ENCODE data around the gene NUDT11. TPM values are rescaled to one million over a fixed set of nuclear protein-coding genes. Genes with fewer than 3 reads are reported as not detected.

NUDT11 gene
- total and polyA plus RNA-seq, 2 donors (not counting 3 experiments of a cell fraction or from before 2014, with no cell fraction given): 3.9 to 4.3 TPM

- H3K79me2 ChIP-seq (ENCODE audit: control insufficient read depth, insufficient read depth, low read length): no peaks in the 10 kb centered on the region
- no peak overlapping the region for H2AFZ ChIP-seq (ENCODE audit: low read depth, low read length)
- no peaks in the 10 kb centered on the region for H3K36me3 ChIP-seq (ENCODE audit: control insufficient read depth in 2 of 2, extremely low read depth in 1 of 2, insufficient read depth in 2 of 2, low read length in 2 of 2)
- no peaks in the 10 kb centered on the region for H3K4me1 ChIP-seq (ENCODE audit: control insufficient read depth, extremely low read depth, insufficient read depth, low read length)
- POLR2A ChIA-PET: no interaction called here
- dilution Hi-C loops (cut with MboI; ENCODE audit: extremely low pct_ligation_motif_present, low sequenced_read_pairs): no loop called here
- BruUV-seq (replicated peaks): no TSS peak
- H3K27me3 ChIP-seq (ENCODE audit: control insufficient read depth in 2 of 2, insufficient read depth in 2 of 2, low read length in 2 of 2): no peaks in the 10 kb centered on the region
- no peak overlapping the region for H3K27ac ChIP-seq (ENCODE audit: insufficient read depth, low read depth, low read length)
- DNase-seq (ENCODE audit: low read depth, low spot score) (no peak), FAIRE-seq (no peak)
- CTCF ChIA-PET: interaction anchor here (2.2 to 5.4 kb wide), 2 partner anchors 11 to 16 kb away, joined by 5 to 22 read pairs; no protein-coding TSS in a partner anchor
- no peak overlapping the region for H3K9ac ChIP-seq (replicated peaks; ENCODE audit: extremely low read depth, insufficient read depth, low read length)
- no peaks in the 10 kb centered on the region for H3K9me3 ChIP-seq (replicated peaks; ENCODE audit: control insufficient read depth, insufficient read depth, low read length)
- TF ChIP-seq MAX (IDR thresholded peaks at IDR 0.05; ENCODE audit: insufficient read depth, insufficient read length) (no peak), FOS (IDR thresholded peaks at IDR 0.05; ENCODE audit: borderline replicate concordance, insufficient read depth, low read length) (no peak), CTCF (IDR thresholded peaks at IDR 0.05; ENCODE audit: extremely low read depth in 1 of 2, insufficient read depth in 1 of 2, low read depth in 1 of 2, low read length in 2 of 2) (no peak), POLR2A (IDR thresholded peaks at IDR 0.05; ENCODE audit: low read depth, low read length) (no peak), POLR2AphosphoS5 (IDR thresholded peaks at IDR 0.05; ENCODE audit: insufficient read depth, low read depth, low read length) (no peak), JUN (IDR thresholded peaks at IDR 0.05; ENCODE audit: borderline replicate concordance, insufficient read depth, insufficient read length, low read depth) (no peak), GATA2 (IDR thresholded peaks at IDR 0.05; ENCODE audit: insufficient read depth, insufficient read length, low read depth, low read length) (no peak), EZH2 (IDR thresholded peaks at IDR 0.05; ENCODE audit: borderline replicate concordance, low read depth, low read length, severe bottlenecking) (no peak), MYC (IDR thresholded peaks at IDR 0.05; ENCODE audit: low read depth, low read length) (no peak)
- no peaks in the 10 kb centered on the region for H4K20me1 ChIP-seq (replicated peaks; ENCODE audit: control insufficient read depth, extremely low read depth, insufficient read depth, low read length)
- no peak overlapping the region for H3K4me3 ChIP-seq (replicated peaks in 1 of 3; ENCODE audit: insufficient read depth in 1 of 3, low read depth in 1 of 3, low read length in 3 of 3)
- no peak overlapping the region for H3K4me2 ChIP-seq (ENCODE audit: insufficient read depth, low read length)
- no peaks in the 10 kb centered on the region for H3K9me1 ChIP-seq (replicated peaks; ENCODE audit: control insufficient read depth, extremely low read depth, insufficient read depth, low read length)
- intact Hi-C loops (cut with micrococcal nuclease): no loop called here
Observed at GRCh38 chrX:51476930-51477329, 19.5 kb downstream of the NUDT11 start.
